ENCODE results near the gene ALKBH4.
"Not testable (repeated sequence)": the region's sequence is repeated elsewhere in the genome, so short reads cannot be mapped to it uniquely, and the experiment has no call there.

DNA sequence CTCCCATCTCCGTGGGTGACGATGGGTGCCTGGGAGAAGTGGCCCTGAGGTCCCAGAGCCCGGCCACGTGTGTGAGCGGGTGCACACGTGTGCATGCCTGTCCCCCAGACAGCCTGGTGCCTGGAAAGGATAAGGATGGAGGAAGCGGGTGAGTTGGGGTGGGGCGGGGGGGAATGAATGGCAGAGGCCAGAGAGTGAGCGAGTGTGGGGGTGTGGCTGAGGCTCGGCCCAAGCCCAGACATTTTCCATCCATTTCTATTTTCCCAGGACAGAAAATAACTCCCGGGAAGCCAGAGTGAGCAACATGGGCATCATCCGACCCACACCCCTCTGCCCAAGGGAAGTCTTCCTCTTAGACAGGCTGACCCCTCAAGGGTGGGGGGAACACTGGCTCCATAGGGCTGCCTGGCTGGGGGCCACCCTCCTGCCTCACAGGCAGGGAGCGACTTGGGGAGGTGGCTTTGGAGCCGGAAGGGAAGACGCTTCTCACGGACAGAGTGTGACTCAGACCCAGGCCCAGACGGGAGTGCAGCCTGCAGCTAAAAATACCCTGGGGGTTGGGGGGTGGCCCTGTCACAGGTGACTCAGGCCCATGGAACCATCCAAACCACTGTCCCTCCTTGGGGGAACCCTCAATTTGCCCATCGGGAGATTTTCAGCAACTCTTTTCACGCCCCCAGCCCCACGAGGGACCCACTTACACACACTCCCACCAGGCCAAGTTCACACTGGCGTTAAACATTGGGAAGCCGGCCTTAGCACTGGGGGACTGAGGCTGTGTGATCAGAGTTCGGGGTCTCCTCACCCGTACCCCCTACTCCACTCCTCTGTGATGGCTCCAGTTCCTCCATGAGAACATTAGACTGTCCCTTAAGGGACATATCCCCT is 40.9 kb upstream of the ALKBH4 start:
- TF ChIP-seq SPI1 (IDR thresholded peaks at IDR 0.05; ENCODE audit: low read depth, low read length); POLR2AphosphoS5 (IDR thresholded peaks at IDR 0.05; ENCODE audit: low read depth, low read length); POLR2A (IDR thresholded peaks at IDR 0.05; ENCODE audit: low read depth, low read length); PAX5 (IDR thresholded peaks at IDR 0.05; ENCODE audit: insufficient read depth, low read length, severe bottlenecking); TAF1 (IDR thresholded peaks at IDR 0.05; ENCODE audit: low read depth, low read length); POU2F2 (IDR thresholded peaks at IDR 0.05; ENCODE audit: low read depth, low read length): not testable (repeated sequence)
